ENCODE measurements around the gene NUDT13. TPM values are rescaled to one million over a fixed set of nuclear protein-coding genes. Genes with fewer than 3 reads are reported as not detected.
A peak's percentile ranks its signal among the peaks of the same experiment; 100 is the strongest.

NUDT13 gene
- polyA plus RNA-seq (2013, experiment 1 of 2; ENCODE audit: insufficient read length): 2.3 TPM
- polyA plus RNA-seq (2013, experiment 2 of 2; ENCODE audit: insufficient read length): 2.2 TPM

- DNase-seq: peak; percentile 84
Observed at GRCh38 chr10:73110345-73110849, at the start of gene NUDT13. Gene NUDT13 (plus strand): TSS chr10:73110455. CDS start chr10:73114366, 3,911 bp downstream.

- DNase-seq: peak; percentile 16
Observed at GRCh38 chr10:73060738-73061635, 49.3 kb upstream of the NUDT13 start.

- DNase-seq: no peak
Observed at GRCh38 chr10:73061743-73062142, 48.5 kb upstream of the NUDT13 start.

GRCh38 chr10:73065441-73065840 lies 44.8 kb upstream of the NUDT13 start:
- DNase-seq: peak; percentile 29

- no peak for DNase-seq
Observed at GRCh38 chr10:73073627-73074026, 36.6 kb upstream of the NUDT13 start.

- no peak for DNase-seq
Observed at GRCh38 chr10:73075829-73076228, 34.4 kb upstream of the NUDT13 start.

- peak; percentile 63 for DNase-seq
Observed at GRCh38 chr10:73076360-73077183, 33.7 kb upstream of the NUDT13 start.

GRCh38 chr10:73079779-73080541 lies 30.3 kb upstream of the NUDT13 start:
- no peak for DNase-seq

GRCh38 chr10:73083221-73083620 lies 27.0 kb upstream of the NUDT13 start:
- peak; percentile 20 for DNase-seq

GRCh38 chr10:73084209-73084608 lies 26.0 kb upstream of the NUDT13 start:
- DNase-seq: no peak

GRCh38 chr10:73086816-73087215 lies 23.4 kb upstream of the NUDT13 start:
- no peak for DNase-seq

- DNase-seq: no peak
Observed at GRCh38 chr10:73088304-73088703, 22.0 kb upstream of the NUDT13 start.

GRCh38 chr10:73092830-73093229 lies 17.4 kb upstream of the NUDT13 start:
- no peak for DNase-seq

GRCh38 chr10:73093922-73094850 lies 16.1 kb upstream of the NUDT13 start:
- peak; percentile 29 for DNase-seq

GRCh38 chr10:73094986-73095480 lies 15.2 kb upstream of the NUDT13 start:
- DNase-seq: no peak

- DNase-seq: peak; percentile 87
Observed at GRCh38 chr10:73095481-73096021, 14.7 kb upstream of the NUDT13 start.

GRCh38 chr10:73096041-73096448 lies 14.2 kb upstream of the NUDT13 start:
- DNase-seq: peak; percentile 64

- peak; percentile 99 for DNase-seq
Observed at GRCh38 chr10:73096449-73097304, 13.6 kb upstream of the NUDT13 start, which contains the start of gene P4HA1. Gene P4HA1 (minus strand): TSS chr10:73096866. CDS start chr10:73074883, 21,983 bp downstream.

- DNase-seq: no peak
Observed at GRCh38 chr10:73097305-73097670, 13.0 kb upstream of the NUDT13 start.
